GM23248 (cell line): ENCODE data around the gene MCRIP2.

Experiments used
- EZH2 ChIP-seq: fragments of 200-600 bp; sonication (generic); IDR thresholded peaks from 2 replicates; pipeline ENCODE4 v1.6.1; 2018; ENCODE audit warnings: antibody characterized with exemption, mild to moderate bottlenecking; ENCODE audit not compliant: insufficient read depth, poor library complexity, severe bottlenecking
- EZH2phosphoT487 ChIP-seq: fragments of 200-600 bp; sonication (generic); IDR thresholded peaks from 2 replicates; pipeline ENCODE4 v1.6.1; 2018; ENCODE audit warnings: antibody characterized with exemption, moderate library complexity, mild to moderate bottlenecking, low read depth; ENCODE audit not compliant: insufficient read depth

- TF ChIP-seq EZH2phosphoT487 (no peak), EZH2 (no peak)
Observed at GRCh38 chr16:603933-604332, 37.7 kb upstream of the MCRIP2 start.
